DMS 273 treated with DMSO at 0.1 percent for 48 hours (cell line): ENCODE data around the gene ZNF224.

Experiments
- DNase-seq: peaks from one replicate; lab custom pipeline; 2025; lab: John Stamatoyannopoulos, UW

The ZNF224 gene

GRCh38 chr19:44131955-44132354 lies 37.8 kb downstream of the ZNF224 start:
- DNase-seq, result no peak

GRCh38 chr19:44141191-44142058 lies 47.3 kb downstream of the ZNF224 start, which contains the start of gene ZNF234:
ZNF234 (plus strand) TSS chr19:44141554; CDS start chr19:44144633, 3,079 bp downstream.
- DNase-seq, result peak; percentile 60

DNA sequence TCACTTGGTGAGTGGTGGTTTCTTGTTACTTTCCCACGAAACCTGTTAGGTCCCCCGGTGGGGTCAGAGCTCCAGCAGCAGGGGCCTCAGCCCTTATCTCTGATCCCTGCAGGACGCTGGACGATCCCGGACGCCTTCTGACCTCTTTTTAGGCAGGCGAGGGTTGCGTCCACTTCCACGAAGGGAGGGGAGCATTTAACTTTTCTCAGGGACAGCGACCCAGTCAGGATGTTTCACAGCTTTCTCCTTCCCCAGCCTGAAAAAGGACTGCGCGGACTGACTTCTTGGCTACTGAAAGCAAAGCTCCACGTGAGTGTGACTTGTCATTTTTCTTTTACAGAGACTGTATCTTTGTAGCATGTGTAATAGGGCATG lies 47.9 kb downstream of the ZNF224 start:
- DNase-seq, result no peak

- no peak for DNase-seq
These were observed 55.6 kb downstream of the ZNF224 start for GRCh38 chr19:44149776-44150175.

DNA sequence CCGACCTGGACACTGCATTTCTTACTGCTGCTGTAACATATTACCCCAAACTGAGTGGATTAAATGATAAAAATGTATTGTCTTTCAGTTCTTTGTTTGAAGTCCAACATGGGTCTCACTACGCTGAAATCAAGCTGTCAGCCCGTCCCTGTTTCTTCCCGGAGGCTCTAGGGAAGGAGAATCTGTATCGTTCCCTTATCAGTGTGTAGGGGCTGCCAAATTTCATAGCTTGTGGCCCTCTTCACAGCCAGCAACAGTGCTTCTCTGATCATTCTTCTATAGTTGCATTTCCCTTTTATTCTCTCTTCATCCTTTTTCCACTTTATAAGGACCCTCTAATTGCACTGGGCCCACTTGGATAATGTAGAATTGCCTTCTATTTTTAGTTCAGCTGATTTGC lies 57.3 kb downstream of the ZNF224 start:
- DNase-seq, result no peak

DNA sequence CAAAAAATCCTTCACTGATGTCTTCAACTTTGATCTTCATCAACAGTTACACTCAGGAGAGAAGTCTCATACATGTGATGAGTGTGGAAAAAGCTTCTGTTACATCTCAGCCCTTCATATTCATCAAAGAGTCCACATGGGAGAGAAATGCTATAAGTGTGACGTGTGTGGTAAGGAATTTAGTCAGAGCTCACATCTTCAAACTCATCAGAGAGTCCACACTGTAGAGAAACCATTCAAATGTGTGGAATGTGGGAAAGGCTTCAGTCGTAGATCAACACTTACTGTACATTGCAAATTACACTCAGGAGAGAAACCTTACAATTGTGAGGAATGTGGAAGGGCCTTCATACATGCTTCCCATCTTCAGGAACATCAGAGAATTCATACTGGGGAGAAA lies 62.3 kb downstream of the ZNF224 start:
- DNase-seq, result no peak
